Dermis blood vessel endothelial cell (primary cell): ENCODE data around the gene ADCYAP1R1. TPM values are rescaled to one million over a fixed set of nuclear protein-coding genes. Genes with fewer than 3 reads are reported as not detected.

Experiments
- DNase-seq: peaks from one replicate; pipeline ENCODE4 v3.0.0; 2010
- total RNA-seq: library from RNA; depleted of rRNA; stranded (reverse); fragments of >200 nt; gene quantifications from 2 replicates; pipeline ENCODE4 v1.2.3, GENCODE V29; 2014

Gene ADCYAP1R1
- total RNA-seq, 1 donor from 2014 or later, result not detected

DNA sequence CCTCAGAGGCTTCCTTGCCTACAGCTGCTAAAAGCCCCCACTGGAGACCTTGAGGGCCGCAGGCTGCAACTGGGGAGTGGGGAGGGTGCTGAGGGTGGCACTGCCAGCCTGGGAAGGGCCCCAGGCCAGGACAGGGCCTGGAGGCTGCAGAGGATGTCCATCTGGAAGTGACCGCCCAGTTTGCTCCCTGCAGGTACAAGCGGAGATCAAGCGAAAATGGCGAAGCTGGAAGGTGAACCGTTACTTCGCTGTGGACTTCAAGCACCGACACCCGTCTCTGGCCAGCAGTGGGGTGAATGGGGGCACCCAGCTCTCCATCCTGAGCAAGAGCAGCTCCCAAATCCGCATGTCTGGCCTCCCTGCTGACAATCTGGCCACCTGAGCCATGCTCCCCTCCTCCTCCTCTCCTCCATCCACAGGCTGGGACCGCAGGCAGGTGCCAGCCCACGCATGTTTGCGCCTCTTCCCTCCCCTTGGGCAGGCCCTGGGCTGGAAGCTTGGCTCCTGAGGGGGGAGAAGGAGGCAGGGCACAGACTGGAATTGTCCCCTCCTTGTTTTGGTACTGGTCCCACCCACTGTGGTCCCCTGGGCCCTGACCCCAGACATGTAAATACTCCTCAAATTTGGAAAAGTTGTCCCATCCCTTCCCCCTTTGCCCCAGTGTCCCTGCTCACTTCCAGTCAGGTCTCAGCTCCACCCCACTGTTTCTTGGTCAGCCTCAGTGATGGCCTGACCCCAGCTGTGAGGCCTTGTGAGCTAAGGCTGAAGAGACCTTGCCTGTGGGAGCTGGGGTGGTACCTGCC is 54.4 kb downstream of the ADCYAP1R1 start:
- no peak for DNase-seq

DNA sequence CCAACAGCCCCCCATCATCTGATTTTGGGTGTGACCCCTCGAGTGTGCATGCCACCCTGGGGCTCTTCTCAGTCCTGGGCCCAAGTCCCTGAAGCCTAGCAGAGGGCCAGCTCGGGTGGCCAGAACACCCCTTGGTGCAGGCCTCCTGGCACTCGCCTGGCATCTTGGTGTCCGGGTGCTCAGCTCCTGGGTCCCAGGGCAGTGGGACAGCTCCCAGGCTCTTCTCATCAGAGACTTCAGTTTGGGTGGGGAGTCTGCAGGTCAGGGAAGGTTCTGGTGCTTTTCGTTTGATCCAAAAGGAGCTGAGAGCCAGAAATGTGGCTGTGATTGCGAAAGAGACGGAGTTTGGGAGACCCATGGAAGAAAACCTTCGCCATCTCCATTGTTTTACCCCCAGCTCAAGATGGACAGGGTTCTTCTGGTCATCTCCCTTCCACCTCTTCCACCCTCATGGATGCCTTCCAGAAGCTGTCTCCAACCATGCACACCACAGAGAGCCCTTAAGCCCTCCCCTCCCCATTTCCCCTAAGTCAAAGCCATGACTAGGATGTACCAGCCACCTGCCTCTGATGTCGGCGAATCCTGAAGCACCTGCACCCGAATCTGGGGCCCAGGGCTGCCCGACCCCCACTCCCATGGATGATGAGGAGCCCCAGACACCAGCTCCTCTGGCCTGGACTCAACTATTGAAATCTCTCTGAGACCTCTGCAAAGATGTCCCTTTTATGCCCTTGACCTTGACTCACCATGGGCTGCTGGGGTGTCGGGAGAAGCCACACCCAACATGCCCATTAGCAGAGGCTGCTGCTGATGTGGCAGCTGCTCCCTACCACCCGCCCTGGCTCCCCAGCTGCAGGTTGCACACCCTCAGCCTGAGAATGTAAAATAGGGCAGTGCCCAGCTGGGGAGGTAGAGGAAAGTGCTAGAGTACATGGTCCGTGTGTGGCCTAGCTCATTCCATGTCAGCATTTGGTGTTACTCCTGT is 55.3 kb downstream of the ADCYAP1R1 start:
- DNase-seq, result no peak

DNA sequence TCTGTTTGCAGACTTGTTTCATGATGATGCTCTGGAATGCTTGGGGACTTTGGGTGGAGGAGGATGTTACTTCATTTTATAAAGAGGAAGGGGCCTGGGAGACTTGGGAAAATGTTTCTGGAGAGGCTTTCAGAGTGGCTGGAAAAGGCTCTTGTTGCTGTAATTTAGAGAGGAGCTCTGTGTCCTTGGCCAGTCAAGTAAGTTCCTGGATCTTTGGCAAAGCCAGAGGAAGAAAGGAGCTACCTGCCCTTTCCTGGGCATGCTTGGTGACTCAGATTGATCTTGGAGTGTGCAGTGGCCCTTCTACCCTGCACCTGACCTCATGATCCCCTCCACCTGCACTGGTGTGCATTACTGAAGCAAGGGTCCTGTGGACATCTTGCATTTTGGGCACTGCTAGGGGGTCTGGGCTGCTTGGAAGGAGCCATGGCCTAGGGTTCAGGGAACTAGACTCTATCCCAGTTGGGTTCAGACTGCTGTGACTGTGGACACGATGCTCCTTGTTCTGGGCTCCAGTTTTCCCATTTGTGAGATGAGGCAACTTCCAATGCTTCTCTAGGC is 56.1 kb downstream of the ADCYAP1R1 start:
- no peak for DNase-seq

DNA sequence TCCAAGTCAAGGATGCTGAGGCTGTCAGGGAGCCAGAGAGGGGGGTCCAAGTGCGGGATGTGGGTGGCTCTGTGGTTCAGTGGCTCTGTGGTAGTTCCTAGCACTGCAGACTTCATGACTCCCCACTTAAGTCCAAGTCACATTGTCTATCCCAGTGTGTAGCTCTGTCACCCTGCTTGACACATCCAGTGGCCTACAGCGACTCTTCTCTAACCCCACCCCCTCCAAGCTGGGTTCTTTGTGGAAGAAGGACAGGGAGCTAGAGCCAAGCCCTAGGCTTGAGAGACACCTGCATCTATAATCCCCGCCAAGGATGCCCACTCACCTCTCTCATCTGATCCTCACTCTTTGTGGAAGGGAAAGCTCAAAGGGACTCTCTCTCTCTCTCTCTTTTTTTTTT is 57.6 kb downstream of the ADCYAP1R1 start:
- DNase-seq, result no peak

DNA sequence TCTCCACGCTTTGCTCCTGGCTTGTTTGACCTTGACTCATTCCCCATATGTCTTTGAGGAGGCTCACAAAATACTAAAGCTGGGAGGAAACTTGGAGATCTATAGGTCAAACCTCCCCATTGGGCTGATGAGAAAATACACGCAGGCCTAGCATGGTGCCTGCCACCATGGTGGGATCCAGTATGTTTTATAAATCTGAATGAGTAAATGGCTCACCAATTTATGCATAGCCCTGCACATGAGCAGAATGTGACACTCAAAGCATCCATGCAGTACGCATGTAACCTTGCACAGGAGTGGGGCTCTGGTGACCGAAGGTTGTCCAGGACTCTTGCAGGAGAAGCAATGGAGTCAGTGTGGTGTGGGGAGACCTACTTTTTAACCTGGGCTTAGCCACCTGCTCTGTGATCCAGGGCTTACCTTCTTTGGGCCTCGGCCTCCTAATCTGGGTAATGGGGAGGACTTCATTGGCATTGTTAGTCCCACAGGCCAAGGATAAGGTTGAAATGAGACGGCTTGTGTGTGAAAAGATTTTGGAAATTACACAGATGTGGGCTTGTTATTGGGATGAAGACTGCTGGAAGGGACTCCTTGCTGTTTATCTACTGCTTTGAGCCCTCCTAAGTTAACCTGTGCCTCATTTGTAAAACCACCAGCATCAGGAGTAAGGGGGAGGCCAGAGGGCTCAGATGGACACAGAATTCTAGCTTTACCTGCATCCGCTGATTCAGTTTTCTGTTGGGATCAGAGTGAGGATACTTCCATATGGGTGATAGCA is 58.4 kb downstream of the ADCYAP1R1 start:
- no peak for DNase-seq

DNA sequence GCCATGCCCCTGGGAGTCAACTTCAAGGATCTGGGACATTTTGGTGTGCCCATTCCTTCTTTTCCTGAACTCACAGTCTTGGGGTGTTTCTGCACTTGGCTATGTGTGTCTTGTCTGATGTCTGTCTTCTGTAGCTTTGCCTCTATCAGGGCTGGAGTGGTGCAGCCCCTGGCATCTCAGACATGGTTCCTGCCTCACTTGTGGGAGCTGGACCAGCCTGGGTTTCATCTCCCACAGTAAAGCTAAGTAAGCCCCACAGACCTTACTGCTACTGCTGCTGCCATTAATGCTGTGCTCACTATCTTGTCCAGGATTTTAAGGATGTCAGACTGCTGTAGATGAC is 59.0 kb downstream of the ADCYAP1R1 start:
- DNase-seq, result no peak

DNA sequence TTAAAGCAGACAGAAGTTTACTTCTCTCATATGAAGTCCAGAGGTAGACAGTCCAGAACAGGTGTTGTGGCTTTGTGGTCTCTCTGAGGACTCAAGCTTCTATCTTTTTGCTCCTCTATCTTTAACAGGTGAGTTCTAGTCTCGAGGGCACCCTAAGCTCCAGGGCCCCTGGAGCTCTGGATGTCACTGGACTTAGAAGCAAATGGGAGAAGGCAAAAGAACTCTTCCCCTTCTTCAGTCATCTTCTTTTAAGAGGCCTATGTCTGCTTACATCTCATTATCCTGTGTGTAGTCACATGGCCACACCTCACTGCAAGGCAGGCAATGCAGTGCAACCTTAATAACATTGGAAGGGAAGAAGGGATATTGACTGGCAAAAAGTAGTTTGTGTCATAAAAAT is 61.6 kb downstream of the ADCYAP1R1 start:
- no peak for DNase-seq

DNA sequence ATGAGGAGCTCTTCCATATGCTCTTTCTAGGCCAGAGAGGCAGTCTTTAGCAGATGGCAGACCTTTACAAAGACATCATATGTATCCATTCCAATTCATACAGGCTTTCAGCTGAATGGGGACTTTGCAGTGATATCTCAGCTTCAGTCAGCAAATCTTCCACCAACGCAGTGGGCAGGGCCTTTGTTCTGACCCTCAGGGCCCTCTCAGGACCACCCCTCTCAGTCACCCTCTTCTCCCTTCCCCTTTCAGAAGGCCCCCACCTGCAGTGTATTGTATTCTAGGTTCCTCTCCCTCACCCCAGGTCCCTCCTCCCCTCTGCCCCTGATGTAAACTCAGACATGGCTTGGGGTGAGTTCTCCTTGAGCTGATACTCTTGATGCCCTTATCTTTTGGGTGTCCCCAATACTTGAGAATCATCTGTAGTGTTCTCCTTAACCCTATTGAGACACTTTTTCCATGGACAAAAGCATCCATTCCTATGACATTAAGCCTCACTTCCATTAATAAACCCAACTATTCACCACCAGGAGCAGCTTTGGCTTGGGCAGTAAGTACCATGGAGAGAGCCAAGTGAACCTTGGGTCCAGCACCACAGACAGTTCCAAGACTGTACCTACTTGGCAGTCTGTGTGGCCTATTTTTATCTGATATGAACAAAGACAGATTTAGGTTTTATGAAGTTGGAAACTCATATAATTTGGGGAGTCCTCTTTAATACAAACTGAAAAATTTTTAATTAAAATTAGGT is 62.7 kb downstream of the ADCYAP1R1 start:
- peak; percentile 73 for DNase-seq

DNA sequence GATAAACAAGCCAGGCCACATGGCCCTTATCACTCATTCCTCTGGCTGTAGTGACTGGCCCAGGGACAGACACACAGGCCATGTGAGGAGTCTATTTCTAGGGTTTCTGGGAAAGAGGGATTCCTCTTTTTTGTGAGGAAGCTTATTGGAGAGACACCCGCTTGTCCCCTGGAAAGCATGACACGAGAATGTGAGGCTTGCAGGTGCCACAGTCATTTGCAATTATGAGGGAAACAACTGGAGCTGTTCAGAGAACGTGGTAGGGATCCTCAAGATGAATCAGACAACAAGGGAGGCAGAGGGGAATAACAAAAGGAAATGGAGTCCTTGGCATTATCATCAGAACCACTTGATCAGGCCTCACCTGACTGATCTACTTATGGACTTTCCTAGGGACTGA is 64.5 kb downstream of the ADCYAP1R1 start:
- DNase-seq, result no peak

DNA sequence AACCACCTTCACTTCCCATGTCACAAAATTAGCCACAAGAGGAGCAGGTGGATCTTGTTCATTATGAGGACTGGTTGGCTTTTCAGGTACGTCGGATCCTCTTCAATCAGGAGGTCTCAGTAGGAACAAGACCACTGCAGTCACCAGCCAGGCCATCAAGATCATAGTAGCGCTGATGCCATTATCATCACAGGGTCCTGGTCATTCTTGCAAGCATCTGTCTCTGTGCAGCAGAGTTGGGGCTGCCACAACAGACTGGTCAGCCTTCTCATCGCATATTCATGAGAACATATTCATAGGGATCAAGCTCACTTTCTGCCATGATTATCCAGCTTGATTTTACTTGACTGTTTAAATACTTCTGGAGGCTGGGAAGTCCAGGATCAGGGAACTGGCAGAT is 67.1 kb downstream of the ADCYAP1R1 start:
- no peak for DNase-seq

DNA sequence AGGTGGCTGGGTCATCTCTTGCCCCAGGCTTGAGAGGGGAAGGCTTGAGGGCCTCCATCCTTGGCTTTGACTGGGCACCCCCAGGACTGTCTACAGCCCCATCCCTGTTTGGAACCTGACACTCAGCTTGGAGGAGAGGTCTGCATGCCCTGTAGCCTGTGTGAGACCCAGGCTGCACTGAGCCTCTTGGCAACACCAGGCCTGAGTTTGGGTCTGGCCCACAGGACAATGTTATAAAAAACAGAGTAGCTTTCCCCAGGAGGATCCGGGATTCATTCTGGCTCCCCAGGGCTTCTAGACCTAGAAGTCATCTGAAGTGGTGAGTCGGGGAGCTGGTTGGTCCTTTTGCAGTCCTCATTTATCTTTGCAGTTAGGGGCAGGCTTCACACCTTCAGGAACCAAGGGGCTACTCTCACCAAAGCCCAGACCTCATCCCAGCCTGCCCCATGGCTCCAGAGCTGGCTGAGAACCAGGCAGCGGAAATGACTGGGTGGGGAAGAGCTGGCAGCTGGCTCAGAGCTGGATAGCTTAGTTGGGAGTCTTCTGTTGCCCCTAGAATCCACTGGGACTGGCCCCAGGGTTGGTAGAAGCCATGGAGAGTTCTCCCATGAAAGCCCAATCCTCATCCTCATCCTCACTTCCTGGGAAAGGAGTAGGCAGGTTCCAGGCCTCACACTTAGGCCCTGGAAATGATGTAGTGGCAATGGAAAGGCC is 68.8 kb downstream of the ADCYAP1R1 start:
- DNase-seq, result no peak

DNA sequence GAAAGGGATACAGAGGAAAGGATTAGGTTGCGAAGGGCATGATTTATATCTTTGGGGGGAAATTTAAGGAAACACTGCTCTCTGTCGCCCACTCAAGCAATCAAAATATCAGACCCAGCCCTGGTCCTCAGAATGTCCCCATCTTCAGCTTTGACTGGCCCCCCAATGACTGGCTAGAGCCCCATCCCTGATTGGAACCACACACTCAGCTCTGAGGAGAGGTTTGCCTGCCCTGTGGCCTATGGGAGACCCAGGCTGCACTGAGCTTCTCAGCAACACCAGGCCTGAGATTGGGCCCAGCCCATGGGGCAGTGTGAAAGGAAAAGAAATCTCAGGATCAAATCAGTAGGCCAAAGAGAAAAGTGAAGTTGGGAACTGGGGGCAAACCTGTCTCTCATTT is 69.5 kb downstream of the ADCYAP1R1 start:
- no peak for DNase-seq

DNA sequence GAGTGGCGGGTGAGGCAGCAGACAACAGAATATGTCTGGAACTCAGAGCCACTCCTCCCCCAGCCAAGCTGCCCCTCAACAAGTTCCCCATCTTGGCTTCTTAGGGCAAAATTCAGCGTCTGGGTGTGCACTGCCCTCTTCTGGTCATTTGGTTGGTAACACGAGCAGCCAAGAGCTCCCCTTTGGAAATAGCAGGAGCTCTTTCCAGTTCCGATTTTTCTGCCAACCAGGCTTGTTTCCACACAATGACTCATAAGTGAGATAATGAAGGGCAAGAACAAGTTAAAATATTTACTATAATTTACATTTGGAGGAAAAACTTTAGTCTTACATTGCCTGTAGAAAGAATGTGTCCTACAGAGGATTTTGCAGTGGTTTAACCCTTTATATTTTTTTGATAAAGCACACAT is 70.5 kb downstream of the ADCYAP1R1 start:
- DNase-seq, result peak; percentile 90

DNA sequence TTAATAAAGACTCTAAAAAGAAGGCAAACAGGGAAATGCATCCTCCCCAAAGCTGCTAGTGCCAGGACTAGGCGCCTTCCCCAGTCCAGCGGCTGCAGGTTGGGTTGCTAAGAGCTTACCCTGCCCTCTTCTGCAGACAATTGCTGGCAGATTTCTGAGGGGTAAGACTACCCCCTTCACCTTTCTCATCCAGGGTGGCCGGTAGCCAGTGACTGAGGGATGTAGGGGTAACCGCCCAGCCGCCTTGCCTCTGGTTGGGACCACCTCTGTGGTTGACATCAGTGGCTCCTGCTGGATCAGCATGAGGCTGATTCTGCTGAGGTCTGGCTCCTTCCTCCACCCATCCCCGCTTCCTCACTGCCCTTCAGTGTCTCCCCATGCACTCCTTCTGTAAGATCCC is 71.2 kb downstream of the ADCYAP1R1 start:
- no peak for DNase-seq

DNA sequence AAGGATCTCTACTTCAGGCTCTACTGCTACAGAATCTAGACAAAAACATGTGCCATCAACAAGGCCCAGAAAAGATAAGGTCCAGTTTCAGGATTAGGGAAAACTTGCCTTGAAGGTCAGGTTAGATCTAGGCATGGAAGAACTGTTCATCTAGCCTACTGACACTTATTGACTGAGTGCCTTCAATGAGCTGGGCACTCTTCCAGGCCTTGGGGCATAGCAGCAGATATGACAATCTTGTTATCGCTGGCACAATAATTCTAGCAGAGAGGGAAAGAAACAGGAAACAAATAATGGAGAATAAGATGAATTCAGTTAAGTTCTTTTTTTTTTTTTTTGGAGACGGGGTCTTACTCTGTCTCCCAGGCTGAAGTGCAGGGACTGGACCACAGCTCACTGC is 71.6 kb downstream of the ADCYAP1R1 start:
- DNase-seq, result no peak

DNA sequence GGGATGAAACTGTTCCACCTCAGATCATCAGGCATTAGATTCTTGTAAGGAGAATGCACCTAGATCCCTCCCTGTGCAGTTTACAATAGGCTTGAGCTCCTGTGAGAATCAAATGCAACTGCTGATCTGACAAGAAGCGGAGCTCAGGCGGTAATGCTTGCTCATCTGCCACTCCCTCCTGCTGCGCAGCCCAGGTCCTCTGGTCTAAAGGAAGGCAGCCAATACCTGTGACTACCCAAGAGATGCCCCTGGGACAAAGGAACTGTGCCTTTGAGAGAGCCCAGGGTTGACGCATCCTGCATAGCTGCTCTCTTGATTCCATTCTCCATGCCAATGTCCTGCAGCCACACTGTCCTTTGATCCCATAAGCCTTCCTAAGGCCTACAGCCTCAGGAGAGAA is 73.1 kb downstream of the ADCYAP1R1 start:
- no peak for DNase-seq

DNA sequence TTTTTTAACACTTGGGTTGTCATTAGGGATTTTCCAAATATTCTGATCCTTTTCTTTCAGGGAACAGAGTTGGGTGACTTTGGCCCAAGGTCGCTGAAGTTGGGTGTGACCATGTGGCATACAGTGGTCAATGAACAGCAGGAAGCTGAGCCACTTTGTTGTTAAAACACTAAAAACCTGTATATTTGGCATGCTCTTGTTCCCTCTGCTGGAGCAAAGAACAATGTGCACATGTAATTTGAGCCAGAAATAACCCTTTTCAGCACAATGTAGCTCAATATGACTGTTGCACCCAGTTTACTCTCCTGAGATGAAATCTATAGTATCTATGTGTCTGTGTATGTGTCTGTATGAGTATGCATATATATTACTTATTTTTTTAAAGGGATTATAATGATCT is 74.9 kb downstream of the ADCYAP1R1 start:
- DNase-seq, result peak; percentile 31

DNA sequence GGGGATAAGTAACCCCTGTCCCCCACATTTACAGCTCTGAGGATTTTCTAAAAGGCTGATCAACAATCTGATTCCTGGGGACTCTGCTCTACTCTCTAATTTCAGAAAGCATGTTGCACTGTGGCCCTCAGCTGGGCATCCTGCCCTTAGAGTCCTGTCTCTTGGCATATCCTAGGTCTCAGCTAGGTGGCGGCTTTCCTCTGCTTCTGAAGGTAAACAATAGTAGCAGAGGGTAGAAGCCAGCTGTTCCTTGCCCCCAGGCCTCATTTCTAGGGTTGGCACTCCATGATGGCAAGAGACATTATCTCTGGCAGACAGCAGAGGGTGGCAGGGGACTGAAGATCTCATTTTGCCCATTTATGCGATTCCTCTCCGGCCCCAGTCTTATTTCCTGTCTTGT is 77.0 kb downstream of the ADCYAP1R1 start:
- no peak for DNase-seq

DNA sequence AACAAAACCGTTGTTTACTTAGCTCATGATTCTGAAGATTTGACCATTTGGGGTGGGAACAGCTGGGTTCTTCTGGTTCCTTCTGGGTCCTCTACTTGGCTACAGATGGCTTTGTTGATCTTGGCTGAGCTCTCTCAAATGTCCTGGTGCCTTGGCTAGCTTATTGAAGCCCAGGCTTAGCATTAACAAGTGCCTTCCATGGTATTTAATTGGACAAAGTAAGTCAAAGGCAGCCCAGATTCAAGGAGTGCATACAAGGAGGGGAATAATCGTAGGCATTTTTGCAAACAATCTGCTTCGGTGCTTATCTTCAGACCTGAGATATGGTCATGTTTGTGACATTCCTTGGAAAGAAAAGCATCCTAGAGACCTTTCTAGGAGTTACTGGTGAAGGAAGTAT is 81.4 kb downstream of the ADCYAP1R1 start:
- DNase-seq, result no peak

DNA sequence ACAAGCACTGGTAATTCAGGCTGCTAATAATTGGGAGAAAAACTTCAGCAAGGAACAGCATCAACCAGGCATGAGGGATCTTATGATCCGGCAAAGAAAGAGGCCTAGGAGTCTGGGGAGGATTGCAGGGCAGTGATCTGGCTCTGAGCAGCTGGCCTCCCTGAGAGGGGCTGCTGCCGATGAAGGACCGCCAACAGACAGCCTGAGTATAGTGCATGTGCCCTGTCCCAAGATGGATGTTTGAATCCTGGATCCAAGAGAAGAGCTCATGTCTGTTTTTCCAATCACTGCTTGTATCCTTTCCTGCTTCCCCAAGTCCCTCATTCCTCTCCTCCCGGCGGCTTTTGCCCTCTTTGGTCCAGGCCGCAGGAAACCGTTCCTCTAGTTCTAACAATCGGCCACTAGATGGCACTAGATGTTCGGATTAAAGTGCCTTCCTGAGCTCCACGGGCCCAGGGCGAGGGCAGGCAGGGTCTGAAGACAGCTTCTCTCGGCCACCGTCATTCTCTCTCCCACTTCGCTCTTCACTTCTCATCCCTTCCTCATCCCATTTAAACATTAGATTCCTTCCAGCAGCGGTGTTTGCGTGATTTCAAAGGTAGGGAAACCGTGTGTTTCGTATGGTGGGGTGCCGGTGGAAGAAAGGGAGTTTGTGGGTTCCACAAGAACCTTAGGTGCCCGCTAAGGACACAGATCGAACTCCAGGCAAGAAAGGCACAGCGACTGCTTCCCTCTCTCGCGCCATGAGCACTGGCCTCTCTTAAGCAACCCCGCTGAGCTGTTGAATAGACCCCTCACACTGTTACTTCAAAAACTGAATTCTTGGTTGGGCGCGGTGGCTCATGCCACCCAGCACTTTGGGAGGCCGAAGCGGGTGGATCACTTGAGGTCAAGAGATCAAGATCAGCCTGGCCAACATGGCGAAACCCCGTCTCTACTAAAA is 82.4 kb downstream of the ADCYAP1R1 start:
- DNase-seq, result peak; percentile 81
